ENCODE measurements around the gene KRTAP10-12. TPM values are rescaled to one million over a fixed set of nuclear protein-coding genes. Genes with fewer than 3 reads are reported as not detected.

KRTAP10-12 gene
- total RNA-seq, 1 experiment from 2014 or later: not detected

GRCh38 chr21:44702973-44703730 is 6.2 kb downstream of the KRTAP10-12 start (continued):
- TF ChIP-seq AR (CRISPR knock-in tag; IDR thresholded peaks at IDR 0.05) (no peak), FOXJ3 (CRISPR knock-in tag; IDR thresholded peaks at IDR 0.05; ENCODE audit: borderline replicate concordance) (no peak)

GRCh38 chr21:44703731-44704635 is 7.0 kb downstream of the KRTAP10-12 start:
- ATAC-seq (no peak), DNase-seq (ENCODE audit: low spot score) (no peak)
- Mint-ChIP-seq H3K9me3 (no peaks in the 10 kb centered on the region), H3K36me3 (no peaks in the 10 kb centered on the region), H3K4me3 (peak overlapping the region; percentile 75), H3K27ac (peak overlapping the region; percentile 100), H3K4me1 (peaks cover 80% of the 10 kb centered on the region), H3K27me3 (ENCODE audit: low read depth) (peaks cover 34% of the 10 kb centered on the region)
- ChIA-PET CTCF (interaction anchor here (1.0 to 2.1 kb wide), 4 partner anchors 15 to 193 kb away, joined by 4 to 8 read pairs (median 6); no protein-coding TSS in a partner anchor), POLR2A (no interaction called here)
- no peak for TF ChIP-seq NR3C1 (CRISPR knock-in tag; conservative IDR thresholded peaks at IDR 0.05; ENCODE audit: low read depth)
- no peak for TF ChIP-seq ZNF396 (CRISPR knock-in tag; IDR thresholded peaks at IDR 0.05; ENCODE audit: borderline replicate concordance)

GRCh38 chr21:44704636-44705001 is 7.6 kb downstream of the KRTAP10-12 start:
- peak; percentile 4; the same call in 1 of the 2 replicates for ATAC-seq
- H3K36me3 Mint-ChIP-seq: no peaks in the 10 kb centered on the region
- peaks cover 41% of the 10 kb centered on the region for H3K27me3 Mint-ChIP-seq (ENCODE audit: low read depth)
- ChIA-PET POLR2A (no interaction called here), CTCF (interaction anchor here (1.0 to 2.1 kb wide), 3 partner anchors 14 to 194 kb away, joined by 5 to 8 read pairs (median 6); no protein-coding TSS in a partner anchor)
- peak overlapping the region; percentile 100 for H3K27ac Mint-ChIP-seq
- H3K4me3 Mint-ChIP-seq: peak overlapping the region; percentile 75
- peaks cover 81% of the 10 kb centered on the region for H3K4me1 Mint-ChIP-seq
- peak; percentile 60 for DNase-seq (ENCODE audit: low spot score)
- no peaks in the 10 kb centered on the region for H3K9me3 Mint-ChIP-seq
- TF ChIP-seq IRF2 (CRISPR knock-in tag; IDR thresholded peaks at IDR 0.05; ENCODE audit: borderline replicate concordance, low read depth): no peak
- TF ChIP-seq HMGXB4 (CRISPR knock-in tag; IDR thresholded peaks at IDR 0.05): no peak
- TF ChIP-seq USF1 (CRISPR knock-in tag; IDR thresholded peaks at IDR 0.05): no peak
- TF ChIP-seq ZNF317 (CRISPR knock-in tag; IDR thresholded peaks at IDR 0.05; ENCODE audit: borderline replicate concordance, low read depth): no peak
- TF ChIP-seq FOXK1 (CRISPR knock-in tag; IDR thresholded peaks at IDR 0.05): no peak
- no peak for TF ChIP-seq AR (CRISPR knock-in tag; IDR thresholded peaks at IDR 0.05)
- no peak for TF ChIP-seq GRHL2 (CRISPR knock-in tag; IDR thresholded peaks at IDR 0.05; ENCODE audit: insufficient replicate concordance, severe bottlenecking)
- no peak for TF ChIP-seq USF2 (CRISPR knock-in tag; IDR thresholded peaks at IDR 0.05)
- TF ChIP-seq ETV6 (CRISPR knock-in tag; IDR thresholded peaks at IDR 0.05): no peak
- TF ChIP-seq SP1 (CRISPR knock-in tag; conservative IDR thresholded peaks at IDR 0.05): no peak
- no peak for TF ChIP-seq JUN (CRISPR knock-in tag; IDR thresholded peaks at IDR 0.05)
- TF ChIP-seq SMAD3 (CRISPR knock-in tag; IDR thresholded peaks at IDR 0.05; ENCODE audit: borderline replicate concordance): no peak
- TF ChIP-seq NFATC4 (CRISPR knock-in tag; IDR thresholded peaks at IDR 0.05): no peak
- TF ChIP-seq TEAD4 (CRISPR knock-in tag; IDR thresholded peaks at IDR 0.05): no peak
- TF ChIP-seq ZNF121 (CRISPR knock-in tag; IDR thresholded peaks at IDR 0.05): no peak
- TF ChIP-seq ZNF263 (CRISPR knock-in tag; IDR thresholded peaks at IDR 0.05; ENCODE audit: low read depth): no peak
- no peak for TF ChIP-seq CDX4 (CRISPR knock-in tag; IDR thresholded peaks at IDR 0.05; ENCODE audit: borderline replicate concordance)
